SU-DHL-6 (cell line): ENCODE measurements around the gene HSD17B4.
"Not testable (repeated sequence)": the region's sequence is repeated elsewhere in the genome, so short reads cannot be mapped to it uniquely, and the experiment has no call there.

Source experiments
- H2AFZ ChIP-seq: fragments of 200-600 bp; sonication (generic); 2 replicates; pipeline ENCODE4 v1.6.1; 2014; ENCODE audit warnings: low read depth, mild to moderate bottlenecking, moderate library complexity, mixed read lengths, antibody characterized with exemption, low read length; ENCODE audit not compliant: severe bottlenecking
- H3F3A ChIP-seq: fragments of 200-600 bp; shearing (Covaris generic); 2 replicates; pipeline ENCODE4 v1.6.0; 2016; ENCODE audit warnings: antibody characterized with exemption, mild to moderate bottlenecking; ENCODE audit not compliant: insufficient read depth
- H3K27ac ChIP-seq: fragments of 200-600 bp; sonication (generic); 2 replicates; pipeline ENCODE4 v1.5.1; 2016; ENCODE audit warnings: low read depth, mild to moderate bottlenecking, low read length, moderate library complexity, mixed read lengths
- H3K27me3 ChIP-seq: fragments of 200-600 bp; sonication (generic), shearing (Covaris generic); 2 replicates; pipeline ENCODE4 v1.6.0; 2014; ENCODE audit warnings: mild to moderate bottlenecking, low read length
- H3K36me3 ChIP-seq: fragments of 200-600 bp; sonication (generic); 2 replicates; pipeline ENCODE4 v1.6.1; 2014; ENCODE audit warnings: mild to moderate bottlenecking, low read length, mixed read lengths
- H3K4me2 ChIP-seq: fragments of 300-600, 200-600 bp; shearing (Covaris generic), sonication (generic); 2 replicates; pipeline ENCODE4 v1.6.0; 2014; ENCODE audit warnings: low read length, low read depth, mild to moderate bottlenecking; ENCODE audit not compliant: poor library complexity, severe bottlenecking
- H3K4me3 ChIP-seq: fragments of 200-600 bp; sonication (generic); 2 replicates; pipeline ENCODE4 v1.5.1; 2014; ENCODE audit warnings: antibody characterized with exemption, low read length, mild to moderate bottlenecking, mixed read lengths; ENCODE audit not compliant: insufficient read depth, poor library complexity, severe bottlenecking
- H3K79me2 ChIP-seq: fragments of 200-600 bp; sonication (generic); 2 replicates; pipeline ENCODE4 v1.6.1; 2014; ENCODE audit warnings: mild to moderate bottlenecking, low read length, moderate library complexity; ENCODE audit not compliant: insufficient read depth
- H3K9ac ChIP-seq: fragments of 200-600 bp; sonication (generic); 2 replicates; pipeline ENCODE4 v1.7.0; 2014; ENCODE audit warnings: mild to moderate bottlenecking, low read length
- H3K9me2 ChIP-seq: fragments of 200-600 bp; sonication (generic); replicated peaks from 2 replicates; pipeline ENCODE4 v1.6.1; 2014; ENCODE audit warnings: low read length; ENCODE audit not compliant: insufficient read depth
- H3K9me3 ChIP-seq: fragments of 200-600 bp; sonication (generic); 2 replicates; pipeline ENCODE4 v1.6.1; 2014; ENCODE audit warnings: low read length, mixed read lengths; ENCODE audit not compliant: insufficient read depth
- H4K20me1 ChIP-seq: fragments of 200-600 bp; sonication (generic); 2 replicates; pipeline ENCODE4 v1.6.1; 2014; ENCODE audit warnings: low read depth, mild to moderate bottlenecking, antibody characterized with exemption, low read length, moderate library complexity, mixed read lengths
- CTCF ChIP-seq: fragments of 200-600 bp; sonication (generic); IDR thresholded peaks from one replicate; pipeline ENCODE4 v1.5.1; 2017; ENCODE audit warnings: antibody characterized with exemption, mild to moderate bottlenecking, low read length, moderate library complexity; ENCODE audit not compliant: insufficient read depth, poor library complexity, severe bottlenecking
- EZH2phosphoT487 ChIP-seq: fragments of 200-600 bp; sonication (generic), shearing (Covaris generic); conservative IDR thresholded peaks from 2 replicates; pipeline ENCODE4 v1.6.1; 2018; ENCODE audit warnings: mild to moderate bottlenecking, antibody characterized with exemption, low read length, moderate library complexity, mixed read lengths

HSD17B4 gene

GRCh38 chr5:119427060-119427459, 25.2 kb upstream of the HSD17B4 start:
- no peak overlapping the region for H3K4me3 ChIP-seq
- H3F3A ChIP-seq = no peaks in the 10 kb centered on the region
- no peak for TF ChIP-seq CTCF
- TF ChIP-seq EZH2phosphoT487 = no peak
- H3K27me3 ChIP-seq = no peaks in the 10 kb centered on the region
- H3K9ac ChIP-seq = no peak overlapping the region
- H3K79me2 ChIP-seq = no peaks in the 10 kb centered on the region
- H2AFZ ChIP-seq = no peak overlapping the region
- H3K9me3 ChIP-seq = no peaks in the 10 kb centered on the region
- no peak overlapping the region for H3K4me2 ChIP-seq
- no peak overlapping the region for H3K27ac ChIP-seq
- H4K20me1 ChIP-seq = no peaks in the 10 kb centered on the region
- no peaks in the 10 kb centered on the region for H3K36me3 ChIP-seq
- no peaks in the 10 kb centered on the region for H3K9me2 ChIP-seq

- not testable (repeated sequence) for H4K20me1 ChIP-seq, H3K27me3 ChIP-seq, H3K4me3 ChIP-seq, H2AFZ ChIP-seq, H3K9ac ChIP-seq, H3F3A ChIP-seq, H3K4me2 ChIP-seq, H3K9me2 ChIP-seq, H3K9me3 ChIP-seq, H3K36me3 ChIP-seq, H3K27ac ChIP-seq, H3K79me2 ChIP-seq
These were observed 24.7 kb upstream of the HSD17B4 start for GRCh38 chr5:119427596-119427995.

DNA sequence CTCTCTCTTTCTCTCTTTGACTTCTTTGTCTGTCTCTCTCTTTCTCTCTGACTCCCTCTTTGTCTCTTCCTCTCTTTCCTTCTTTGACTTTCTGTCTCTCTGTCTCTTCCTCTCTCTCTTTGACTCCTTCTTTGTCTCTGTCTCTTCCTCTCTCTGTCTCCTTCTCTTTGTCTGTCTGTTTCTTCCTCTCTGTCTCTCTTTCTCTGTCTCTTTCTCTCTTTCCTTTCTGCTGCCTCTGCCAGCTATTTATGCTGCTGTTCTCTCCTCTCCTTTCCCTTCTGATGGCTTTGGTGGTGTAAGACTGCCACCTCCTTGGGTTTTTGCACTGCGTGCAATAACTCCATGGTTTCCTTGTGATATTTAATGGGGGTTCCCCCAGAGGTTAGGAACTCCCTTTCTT, 24.1 kb upstream of the HSD17B4 start:
- not testable (repeated sequence) for H2AFZ ChIP-seq, H3K36me3 ChIP-seq, H3K9ac ChIP-seq, H3K79me2 ChIP-seq, H3K9me3 ChIP-seq, H4K20me1 ChIP-seq, H3K27ac ChIP-seq, H3K27me3 ChIP-seq, H3K4me2 ChIP-seq, H3K9me2 ChIP-seq, H3K4me3 ChIP-seq, H3F3A ChIP-seq

DNA sequence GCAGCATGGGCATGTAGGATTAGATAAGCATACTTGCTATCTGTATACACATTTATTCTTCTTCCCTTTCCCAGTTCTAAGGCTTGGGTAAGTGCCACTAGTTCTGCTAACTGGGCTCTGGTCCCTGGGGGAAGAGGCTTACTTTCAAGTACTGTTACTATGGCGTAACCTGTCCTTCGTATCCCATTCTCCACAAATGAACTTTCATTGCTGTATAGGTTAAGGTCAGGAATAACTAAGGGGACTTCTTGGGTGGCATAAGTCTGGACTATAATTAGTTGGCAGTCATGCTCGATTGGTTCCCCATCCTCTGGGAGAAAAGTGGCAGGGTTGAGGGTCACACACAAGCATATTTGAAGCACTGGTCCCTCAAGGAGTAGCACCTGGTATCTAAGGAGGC, 23.7 kb upstream of the HSD17B4 start:
- H2AFZ ChIP-seq, H3K27ac ChIP-seq, H3K9me3 ChIP-seq, H3K4me2 ChIP-seq, H4K20me1 ChIP-seq, H3K4me3 ChIP-seq, H3K27me3 ChIP-seq, H3K79me2 ChIP-seq, H3K9ac ChIP-seq, H3K9me2 ChIP-seq, H3K36me3 ChIP-seq, H3F3A ChIP-seq: not testable (repeated sequence)

- not testable (repeated sequence) for H3K27me3 ChIP-seq, H3K79me2 ChIP-seq, H3K4me2 ChIP-seq, H3K4me3 ChIP-seq, H3K9me2 ChIP-seq, H3K36me3 ChIP-seq, H3K9me3 ChIP-seq, H4K20me1 ChIP-seq, H3K27ac ChIP-seq, H3K9ac ChIP-seq, H2AFZ ChIP-seq, H3F3A ChIP-seq
These were observed 19.5 kb upstream of the HSD17B4 start for GRCh38 chr5:119432674-119433237.
